ENCODE data around the gene ASGR1.

- TF ChIP-seq PPARA (CRISPR knock-in tag; IDR thresholded peaks at IDR 0.05; ENCODE audit: borderline replicate concordance) (no peak), ARNTL (CRISPR knock-in tag; IDR thresholded peaks at IDR 0.05; ENCODE audit: borderline replicate concordance, low read depth) (no peak), ZFP3 (CRISPR knock-in tag; IDR thresholded peaks at IDR 0.05) (no peak), ZC3H10 (CRISPR knock-in tag; IDR thresholded peaks at IDR 0.05) (no peak), CSDC2 (CRISPR knock-in tag; IDR thresholded peaks at IDR 0.05) (no peak)
- TF ChIP-seq, protein P1, sequence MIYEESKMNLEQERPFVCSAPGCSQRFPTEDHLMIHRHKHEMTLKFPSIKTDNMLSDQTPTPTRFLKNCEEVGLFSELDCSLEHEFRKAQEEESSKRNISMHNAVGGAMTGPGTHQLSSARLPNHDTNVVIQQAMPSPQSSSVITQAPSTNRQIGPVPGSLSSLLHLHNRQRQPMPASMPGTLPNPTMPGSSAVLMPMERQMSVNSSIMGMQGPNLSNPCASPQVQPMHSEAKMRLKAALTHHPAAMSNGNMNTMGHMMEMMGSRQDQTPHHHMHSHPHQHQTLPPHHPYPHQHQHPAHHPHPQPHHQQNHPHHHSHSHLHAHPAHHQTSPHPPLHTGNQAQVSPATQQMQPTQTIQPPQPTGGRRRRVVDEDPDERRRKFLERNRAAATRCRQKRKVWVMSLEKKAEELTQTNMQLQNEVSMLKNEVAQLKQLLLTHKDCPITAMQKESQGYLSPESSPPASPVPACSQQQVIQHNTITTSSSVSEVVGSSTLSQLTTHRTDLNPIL (CRISPR knock-in tag; IDR thresholded peaks at IDR 0.05; ENCODE audit: low read depth): no peak
These were observed 7.1 kb upstream of the ASGR1 start for GRCh38 chr17:7186241-7186640.
